ENCODE data around the gene DSCAML1.

GRCh38 chr11:117691516-117691915, 105.5 kb downstream of the DSCAML1 start:
- TF ChIP-seq, protein P1, sequence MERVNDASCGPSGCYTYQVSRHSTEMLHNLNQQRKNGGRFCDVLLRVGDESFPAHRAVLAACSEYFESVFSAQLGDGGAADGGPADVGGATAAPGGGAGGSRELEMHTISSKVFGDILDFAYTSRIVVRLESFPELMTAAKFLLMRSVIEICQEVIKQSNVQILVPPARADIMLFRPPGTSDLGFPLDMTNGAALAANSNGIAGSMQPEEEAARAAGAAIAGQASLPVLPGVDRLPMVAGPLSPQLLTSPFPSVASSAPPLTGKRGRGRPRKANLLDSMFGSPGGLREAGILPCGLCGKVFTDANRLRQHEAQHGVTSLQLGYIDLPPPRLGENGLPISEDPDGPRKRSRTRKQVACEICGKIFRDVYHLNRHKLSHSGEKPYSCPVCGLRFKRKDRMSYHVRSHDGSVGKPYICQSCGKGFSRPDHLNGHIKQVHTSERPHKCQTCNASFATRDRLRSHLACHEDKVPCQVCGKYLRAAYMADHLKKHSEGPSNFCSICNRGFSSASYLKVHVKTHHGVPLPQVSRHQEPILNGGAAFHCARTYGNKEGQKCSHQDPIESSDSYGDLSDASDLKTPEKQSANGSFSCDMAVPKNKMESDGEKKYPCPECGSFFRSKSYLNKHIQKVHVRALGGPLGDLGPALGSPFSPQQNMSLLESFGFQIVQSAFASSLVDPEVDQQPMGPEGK (CRISPR knock-in tag; IDR thresholded peaks at IDR 0.05; ENCODE audit: borderline replicate concordance), result no peak
- TF ChIP-seq ISL1 (CRISPR knock-in tag; IDR thresholded peaks at IDR 0.05), result no peak
- TF ChIP-seq ZFP3 (CRISPR knock-in tag; IDR thresholded peaks at IDR 0.05), result no peak
- no peak for TF ChIP-seq ZNF70 (CRISPR knock-in tag; IDR thresholded peaks at IDR 0.05)
- no peak for TF ChIP-seq BACH2 (CRISPR knock-in tag; IDR thresholded peaks at IDR 0.05; ENCODE audit: borderline replicate concordance)
- TF ChIP-seq TCF4 (CRISPR knock-in tag; IDR thresholded peaks at IDR 0.05; ENCODE audit: borderline replicate concordance), result no peak
- no peak for TF ChIP-seq ZC3H10 (CRISPR knock-in tag; IDR thresholded peaks at IDR 0.05)
- TF ChIP-seq ESRRG (CRISPR knock-in tag; IDR thresholded peaks at IDR 0.05), result no peak

Measured in SK-N-SH treated with all-trans-retinoic acid at 6 μM for 48 hours (cell line).